OCI-LY7 (cell line): ENCODE measurements around the gene ZNF532.

Experiments used
- CTCF ChIP-seq: fragments of 200-600 bp; sonication (generic); conservative IDR thresholded peaks from 2 replicates; pipeline ENCODE4 v1.5.1; 2014; ENCODE audit warnings: mild to moderate bottlenecking, antibody characterized with exemption, low read length, moderate library complexity, mixed read lengths
- EZH2phosphoT487 ChIP-seq: fragments of 200-600 bp; sonication (generic); IDR thresholded peaks from 2 replicates; pipeline ENCODE4 v1.6.1; 2018; ENCODE audit warnings: low read depth, borderline replicate concordance, mild to moderate bottlenecking, mixed run types, antibody characterized with exemption, low read length, moderate library complexity, mixed read lengths

- no peak for TF ChIP-seq CTCF
- TF ChIP-seq EZH2phosphoT487: no peak
These were observed 133.2 kb downstream of the ZNF532 start for GRCh38 chr18:58997811-58998337.
